Heart right ventricle (tissue), 16 donors: ENCODE measurements around the gene ADAMTS12. TPM values are rescaled to one million over a fixed set of nuclear protein-coding genes. Genes with fewer than 3 reads are reported as not detected.
A peak's percentile ranks its signal among the peaks of the same experiment; 100 is the strongest.

ENCODE experiments used
- ATAC-seq, 8 donors: fragments of 200-7000 bp; cut with Tn5 transposase; one replicate each; pipeline ENCODE4 v1.9.1; 2020; ENCODE audit warnings: mild to moderate bottlenecking in 8 of 8, moderate library complexity in 8 of 8, moderate number of reproducible peaks in 1 of 8
- DNase-seq, 2 donors: peaks; one replicate each; pipeline ENCODE4 v3.0.0-alpha.2; 2020
- H3K27ac ChIP-seq, 10 donors: fragments of 200-600 bp; sonication (generic) in 2 of 10; one replicate each; pipeline versions ENCODE4 v1.5.0 to v1.8.0; 2020 to 2022; ENCODE audit warnings: mild to moderate bottlenecking in 3 of 10
- H3K27me3 ChIP-seq, 7 donors: fragments of 200-600 bp; one replicate each; pipeline ENCODE4 v1.8.0; 2021 to 2022; ENCODE audit warnings: mild to moderate bottlenecking in 2 of 7
- H3K36me3 ChIP-seq, 9 donors: fragments of 200-600 bp; sonication (generic) in 1 of 9; one replicate each; pipeline versions ENCODE4 v1.5.0 to v1.8.0; 2020 to 2022; ENCODE audit warnings: mild to moderate bottlenecking in 2 of 9
- H3K4me1 ChIP-seq, 9 donors: fragments of 200-600 bp; sonication (generic) in 1 of 9; one replicate each; pipeline versions ENCODE4 v1.5.0 to v1.8.0; 2020 to 2022; ENCODE audit warnings: mild to moderate bottlenecking in 4 of 9
- H3K4me3 ChIP-seq, 10 donors: fragments of 200-600 bp; sonication (generic) in 2 of 10; one replicate each; pipeline versions ENCODE4 v1.5.0 to v1.8.0; 2020 to 2022; ENCODE audit warnings: mild to moderate bottlenecking in 7 of 10, moderate library complexity in 2 of 10
- H3K9me3 ChIP-seq, 11 donors: fragments of 200-600 bp in 10 of 11; sonication (generic) in 2 of 11; one replicate each; pipeline versions ENCODE4 v1.5.0 to v1.8.0; 2013 to 2022; ENCODE audit warnings: mild to moderate bottlenecking in 2 of 11, control low read depth in 1 of 11, moderate library complexity in 1 of 11
- WGBS, 2 donors: extraction: QIAGEN DNeasy Blood & Tissue Kit; methylation state at CpG; one replicate each; pipeline ENCODE4 v1.1.7; 2013; ENCODE audit warnings: inconsistent platforms in 1 of 2; 5-methylcytosine and 5-hydroxymethylcytosine counted together
- intact Hi-C, 10 donors: fragments of 100-400 bp; cut with DNase I; formaldehyde crosslinking; loops; one replicate each; pipeline versions ENCODE4 v1.11.1 to v1.14.2; 2022
- polyA plus RNA-seq, 2 donors: library from polyadenylated mRNA; stranded (reverse); fragments of 200-250 nt; gene quantifications; one replicate each; pipeline ENCODE4 v1.2.3, GENCODE V29; 2013
- total RNA-seq, 10 donors: library from RNA; stranded (reverse); fragmentation: NEBNext Ultra II Directional in 3 of 10; extraction: Animal tissue kit (Norgen Biotek cat#: 25700) in 3 of 10; gene quantifications; one replicate each; pipeline versions ENCODE4 v1.2.1 to v1.2.4, GENCODE V29; 2021 to 2023
- TF ChIP-seq, protein P1 (sequence below), 9 donors: fragments of 200-600 bp; sonication (generic) in 2 of 9; IDR thresholded peaks; one replicate each; pipeline versions ENCODE4 v1.5.0 to v1.8.0; 2021 to 2022; ENCODE audit warnings: antibody characterized with exemption in 9 of 9, mild to moderate bottlenecking in 5 of 9, moderate library complexity in 1 of 9
- donor health status: Arrhythmogenic right ventricular cardiomyopathy.
- donor health status: ischemic (EF 13 %, LVEDD 7.1; RV severe dilation, severe dysfunction).
- donor health status: healthy with polysubstance abuse.
- donor health status: DM: no; HTN: yes; CAD: no.
- donor health status: DM: no; HTN: no; CAD: no.
- donor health status: ischemic (EF 25% LVEDD 6.9; RV normal size, moderate dysfunction).
- donor health status: ischemic (EF 25% LVEDD 5.7; RV mildly dilated, moderate dysfunction).
- donor health status: healthy.
- donor health status: DM: yes; HTN: yes; CAD: no.
- donor health status: Ischemic cardiomyopathy.
- donor health status: ischemic (EF 35%, LVEDD 5.7; RV mildly dilated, moderate dysfunction).
- donor health status: nonischemic (EF 11% LVEDD 7.7; RV severe dilation, severe dysfunction).
- donor health status: DM: yes; HTN: yes; CAD: no.
- donor health status: PGD.
- donor health status: ischemic (EF 29% LVEDD 5.4; RV normal size, mild dysfunction).
- donor health status: nonischemic (EF 23%, LVEDD 6.1; RV moderate dilation, normal function).

The ADAMTS12 gene
- total and polyA plus RNA-seq, 12 donors = 0.37 to 3.7 (median 1.3) TPM

- DNase-seq = peak in 1 of 2 donors; percentile 7
- Histone ChIP-seq H3K27ac (peak overlapping the region in 1 of 10 donors; percentile 6), H3K9me3 (no peaks in the 10 kb centered on the region), H3K36me3 (no peaks in the 10 kb centered on the region), H3K27me3 (no peaks in the 10 kb centered on the region), H3K4me1 (peaks cover 0 to 41% (median 19%) of the 10 kb centered on the region in 9 donors), H3K4me3 (no peak overlapping the region)
- WGBS, 2 donors = 43 to 51% methylated on average over 4 of the region's 4 CpGs
- ATAC-seq = peak in 4 of 8 donors; percentile 21 to 45 (median 32)
- TF ChIP-seq, protein P1, sequence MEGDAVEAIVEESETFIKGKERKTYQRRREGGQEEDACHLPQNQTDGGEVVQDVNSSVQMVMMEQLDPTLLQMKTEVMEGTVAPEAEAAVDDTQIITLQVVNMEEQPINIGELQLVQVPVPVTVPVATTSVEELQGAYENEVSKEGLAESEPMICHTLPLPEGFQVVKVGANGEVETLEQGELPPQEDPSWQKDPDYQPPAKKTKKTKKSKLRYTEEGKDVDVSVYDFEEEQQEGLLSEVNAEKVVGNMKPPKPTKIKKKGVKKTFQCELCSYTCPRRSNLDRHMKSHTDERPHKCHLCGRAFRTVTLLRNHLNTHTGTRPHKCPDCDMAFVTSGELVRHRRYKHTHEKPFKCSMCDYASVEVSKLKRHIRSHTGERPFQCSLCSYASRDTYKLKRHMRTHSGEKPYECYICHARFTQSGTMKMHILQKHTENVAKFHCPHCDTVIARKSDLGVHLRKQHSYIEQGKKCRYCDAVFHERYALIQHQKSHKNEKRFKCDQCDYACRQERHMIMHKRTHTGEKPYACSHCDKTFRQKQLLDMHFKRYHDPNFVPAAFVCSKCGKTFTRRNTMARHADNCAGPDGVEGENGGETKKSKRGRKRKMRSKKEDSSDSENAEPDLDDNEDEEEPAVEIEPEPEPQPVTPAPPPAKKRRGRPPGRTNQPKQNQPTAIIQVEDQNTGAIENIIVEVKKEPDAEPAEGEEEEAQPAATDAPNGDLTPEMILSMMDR (IDR thresholded peaks at IDR 0.05) = no peak
- intact Hi-C loops = no loop called here
These were observed 37.0 kb downstream of the ADAMTS12 start for GRCh38 chr5:33854733-33855151.

GRCh38 chr5:33852837-33853236, 39.0 kb downstream of the ADAMTS12 start:
- intact Hi-C loops = no loop called here
- 32 to 37% methylated on average over 3 of the region's 3 CpGs for WGBS, 2 donors
- peak overlapping the region in 1 of 10 donors; percentile 17 for H3K4me3 ChIP-seq
- H3K36me3 ChIP-seq = no peaks in the 10 kb centered on the region
- H3K27ac ChIP-seq = peak overlapping the region in 2 of 10 donors; percentile 35 to 37
- TF ChIP-seq, protein P1 (IDR thresholded peaks at IDR 0.05) = no peak
- ATAC-seq (peak in 1 of 8 donors; percentile 40), DNase-seq (no peak)
- no peaks in the 10 kb centered on the region for H3K9me3 ChIP-seq
- no peaks in the 10 kb centered on the region for H3K27me3 ChIP-seq
- peaks cover 0 to 41% (median 19%) of the 10 kb centered on the region in 9 donors for H3K4me1 ChIP-seq

GRCh38 chr5:33852319-33852718, 39.5 kb downstream of the ADAMTS12 start:
- DNase-seq (no peak), ATAC-seq (peak in 2 of 8 donors; percentile 30 to 33)
- intact Hi-C loops = no loop called here
- Histone ChIP-seq H3K27ac (peak overlapping the region in 4 of 10 donors; percentile 25 to 37 (median 33)), H3K27me3 (no peaks in the 10 kb centered on the region), H3K9me3 (no peaks in the 10 kb centered on the region), H3K4me3 (peak overlapping the region in 5 of 10 donors; percentile 4 to 17 (median 13)), H3K4me1 (peaks cover 0 to 41% (median 19%) of the 10 kb centered on the region in 9 donors), H3K36me3 (no peaks in the 10 kb centered on the region)
- WGBS, 2 donors = 34 to 42% methylated on average over 5 of the region's 5 CpGs
- TF ChIP-seq, protein P1 (IDR thresholded peaks at IDR 0.05) = no peak

DNA sequence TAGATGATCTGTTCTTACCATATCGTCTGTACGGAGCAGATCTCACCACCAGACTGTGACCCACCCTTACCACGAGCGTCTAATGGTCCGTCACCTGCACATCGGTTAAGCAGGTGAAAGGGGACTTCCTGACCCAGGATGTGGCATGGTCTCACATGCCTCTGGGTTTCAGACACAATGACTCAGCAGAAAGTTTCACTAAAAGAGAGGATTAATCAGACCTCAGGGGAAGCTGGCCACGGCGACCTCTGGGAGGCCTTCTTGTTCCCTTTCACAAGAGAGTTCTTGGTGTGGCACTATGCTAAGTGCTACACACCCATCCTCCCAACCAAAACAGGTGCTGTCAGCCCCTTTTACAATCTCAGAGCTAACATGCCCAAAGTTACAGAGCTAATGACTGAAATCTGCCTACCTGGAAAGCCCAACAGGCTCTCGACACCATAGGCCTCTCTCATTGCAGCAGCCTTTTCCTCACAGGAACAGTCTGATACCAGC, 41.6 kb downstream of the ADAMTS12 start:
- Histone ChIP-seq H3K4me1 (peaks cover 0 to 37% (median 19%) of the 10 kb centered on the region in 9 donors), H3K4me3 (no peak overlapping the region), H3K36me3 (no peaks in the 10 kb centered on the region), H3K27me3 (no peaks in the 10 kb centered on the region), H3K9me3 (no peaks in the 10 kb centered on the region), H3K27ac (no peak overlapping the region)
- 80 to 84% methylated on average over 9 of the region's 9 CpGs for WGBS, 2 donors
- peak in 1 of 8 donors; percentile 27 for ATAC-seq
- DNase-seq = no peak
- TF ChIP-seq, protein P1 (IDR thresholded peaks at IDR 0.05) = no peak
- intact Hi-C loops = no loop called here
